GM19035 (cell line): Measurements from ENCODE around the gene DNAI1.

Source experiments
- ATAC-seq: cut with Tn5 transposase; IDR thresholded peaks from one replicate; pipeline ENCODE4 v1.9.1; 2021; ENCODE audit not compliant: unreplicated experiment

DNAI1 gene

DNA sequence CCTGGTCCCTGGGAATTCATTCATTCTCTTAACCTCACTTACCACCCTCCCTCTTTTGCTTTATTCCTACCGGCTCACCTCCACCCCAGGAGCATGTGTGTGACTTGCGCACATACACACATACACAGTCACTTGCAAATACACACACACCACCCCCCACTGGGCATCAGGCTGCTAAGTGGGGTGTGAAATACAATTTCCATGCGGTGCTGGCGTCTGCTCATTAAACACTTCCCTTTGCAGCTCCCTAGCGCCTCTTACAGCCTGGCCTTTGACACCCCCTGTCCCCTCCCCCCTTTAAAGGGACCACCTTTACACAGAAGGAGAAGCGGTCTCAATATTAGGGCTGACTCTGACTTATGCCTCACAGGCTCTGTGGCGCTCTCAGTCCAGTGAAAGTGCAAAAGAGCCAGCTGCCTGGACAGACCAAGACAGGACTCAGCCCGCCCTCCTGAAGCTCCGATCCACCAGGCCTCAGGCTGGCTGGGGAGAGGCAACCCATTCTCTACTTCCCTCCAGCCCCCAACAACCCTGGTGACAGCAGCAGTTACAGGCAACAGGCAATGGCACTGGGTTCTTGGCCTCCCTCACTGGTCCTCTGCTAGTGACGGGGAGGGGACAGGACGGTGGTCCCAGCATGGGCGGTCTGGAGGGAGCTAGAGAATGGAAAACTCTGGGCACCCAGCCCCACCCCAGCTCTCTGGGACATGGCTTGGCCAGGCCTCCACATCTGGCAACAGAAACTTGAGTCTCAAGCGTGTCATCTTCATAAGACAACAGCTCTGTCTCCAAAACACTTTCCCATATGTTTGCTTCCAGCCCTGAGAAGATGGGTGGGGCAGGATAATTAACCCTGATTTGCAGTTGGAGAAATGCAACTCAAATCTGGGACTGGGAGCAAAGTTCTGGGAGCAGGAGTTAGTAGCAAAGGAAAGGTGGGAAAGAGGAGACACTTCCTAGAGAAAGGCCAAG, 52.2 kb downstream of the DNAI1 start:
- no peak for ATAC-seq

DNA sequence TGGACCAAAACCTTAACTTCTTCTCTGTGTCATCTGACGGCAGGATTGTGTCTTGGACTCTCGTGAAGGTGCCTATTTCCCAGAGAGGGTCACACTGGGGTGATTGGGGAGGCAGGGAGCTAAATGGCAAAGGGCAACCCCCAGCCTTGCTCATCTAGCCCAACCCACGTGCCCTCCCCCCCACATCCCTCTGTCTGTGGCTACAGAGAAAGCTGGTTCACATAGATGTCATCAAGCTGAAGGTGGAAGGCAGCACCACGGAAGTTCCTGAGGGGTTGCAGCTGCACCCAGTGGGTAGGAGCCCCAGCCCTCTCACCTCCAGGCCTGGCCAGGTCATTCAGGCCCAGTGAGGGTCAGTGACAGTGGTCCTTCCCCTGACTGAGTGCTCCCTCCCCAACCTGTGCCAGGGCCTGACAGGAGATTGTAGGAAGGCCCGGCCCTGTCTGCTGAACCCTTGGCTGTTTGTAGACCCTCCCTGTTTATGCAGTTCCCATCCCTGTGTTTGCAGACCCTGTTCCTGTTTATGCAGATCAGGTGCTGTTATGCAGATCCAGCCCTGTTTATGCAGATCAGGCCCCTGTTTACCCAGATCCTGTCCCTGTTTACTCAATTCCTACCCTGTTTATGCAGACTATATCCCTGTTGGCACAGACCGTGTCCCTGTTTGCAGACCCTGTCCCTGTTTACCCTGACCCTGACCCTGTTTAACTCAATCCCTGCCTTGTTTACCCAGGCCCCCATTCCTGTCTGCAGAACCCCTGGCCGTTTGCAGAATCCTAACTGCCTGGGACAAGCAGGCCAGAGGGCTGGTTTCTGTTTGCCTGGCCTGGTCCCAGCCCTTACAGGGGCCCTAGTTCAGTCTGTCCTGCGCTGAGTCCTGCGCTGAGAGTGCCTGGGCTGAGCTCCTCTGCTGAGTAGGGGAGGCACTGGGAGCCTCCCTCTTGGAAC, 53.8 kb downstream of the DNAI1 start:
- ATAC-seq, result no peak

DNA sequence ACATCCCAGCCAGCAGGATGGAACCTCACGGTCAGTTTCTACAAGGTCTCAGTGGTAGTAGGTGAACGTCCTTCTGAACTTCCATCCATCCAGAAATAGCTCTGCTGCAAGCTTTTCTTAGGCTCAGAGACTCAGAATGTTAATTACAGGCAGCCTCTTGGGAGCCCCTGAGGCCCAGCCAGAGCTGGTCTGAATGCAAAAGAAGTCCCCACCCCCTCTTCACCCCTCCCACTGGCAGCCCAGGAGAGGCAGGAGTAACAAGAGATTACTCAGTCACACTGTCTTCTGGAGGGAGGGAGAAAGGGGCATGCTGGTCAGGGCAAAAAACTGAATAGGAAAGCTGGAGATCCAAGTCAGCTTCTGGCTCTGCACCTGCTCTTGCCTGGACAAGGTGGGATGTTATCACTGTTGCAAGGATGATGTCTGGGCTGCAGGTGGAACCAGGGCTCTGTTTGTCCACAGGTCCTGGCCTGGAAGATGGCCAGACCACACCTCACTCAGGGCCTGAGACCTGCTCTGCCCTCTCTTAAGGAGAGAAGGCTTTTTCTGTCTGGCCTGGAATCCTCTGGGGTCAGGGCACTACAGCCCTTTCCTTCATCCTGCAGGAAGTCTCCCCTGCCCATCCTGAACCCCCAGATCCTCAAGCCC, 55.1 kb downstream of the DNAI1 start:
- no peak for ATAC-seq

DNA sequence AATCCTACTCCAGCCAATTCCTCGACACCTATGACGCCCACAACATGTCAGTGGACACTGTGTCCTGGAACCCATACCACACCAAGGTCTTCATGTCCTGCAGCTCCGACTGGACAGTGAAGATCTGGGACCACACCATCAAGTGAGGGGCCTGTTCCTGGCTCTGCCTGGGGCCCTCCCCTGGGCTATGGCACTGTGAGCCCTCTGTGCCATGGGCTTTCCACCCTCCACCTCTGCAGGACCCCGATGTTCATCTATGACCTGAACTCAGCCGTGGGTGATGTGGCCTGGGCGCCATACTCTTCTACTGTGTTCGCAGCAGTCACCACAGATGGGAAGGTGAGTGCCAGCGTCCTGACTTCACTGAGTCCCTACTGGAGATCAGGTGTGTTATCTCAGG, 55.8 kb downstream of the DNAI1 start:
- no peak for ATAC-seq

DNA sequence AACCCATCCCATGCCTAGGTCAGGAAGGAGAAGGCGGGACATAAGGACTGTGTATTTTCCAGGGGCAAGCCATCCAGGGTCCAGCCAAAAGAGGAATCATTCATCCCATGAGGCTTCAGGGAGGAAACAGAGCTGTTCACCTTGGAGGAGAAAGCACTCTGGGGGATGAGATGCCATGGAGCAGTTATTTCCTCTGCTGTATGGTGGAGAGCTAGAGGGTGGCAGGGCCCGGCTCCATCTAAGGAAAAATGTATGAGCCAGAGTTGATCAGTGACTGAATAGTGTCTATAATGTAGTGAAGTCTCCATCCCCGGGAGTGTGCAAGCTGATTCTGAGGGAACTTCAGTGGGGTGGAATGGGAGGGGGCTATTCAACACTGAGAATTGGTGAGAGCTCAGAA, 56.2 kb downstream of the DNAI1 start:
- no peak for ATAC-seq

DNA sequence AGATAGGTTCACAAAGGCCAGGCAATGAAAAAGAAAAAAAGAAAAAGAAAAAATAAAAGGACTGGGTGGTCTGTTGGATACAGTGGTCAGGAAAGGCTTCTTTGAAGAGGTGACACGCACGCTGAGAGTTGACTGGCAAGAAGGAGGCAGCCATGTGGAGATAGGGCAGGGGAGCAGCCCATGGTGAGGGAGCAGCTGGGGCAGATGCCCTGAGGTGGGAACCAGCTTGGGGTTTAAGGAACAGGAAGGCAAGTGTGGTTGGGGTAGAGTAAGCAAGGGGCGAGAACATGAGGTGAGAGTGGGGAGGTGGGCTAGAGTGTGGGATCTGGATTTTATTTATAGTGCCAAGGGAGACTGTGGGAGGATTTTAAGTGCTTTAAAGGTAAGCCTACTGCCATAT, 57.4 kb downstream of the DNAI1 start:
- no peak for ATAC-seq

DNA sequence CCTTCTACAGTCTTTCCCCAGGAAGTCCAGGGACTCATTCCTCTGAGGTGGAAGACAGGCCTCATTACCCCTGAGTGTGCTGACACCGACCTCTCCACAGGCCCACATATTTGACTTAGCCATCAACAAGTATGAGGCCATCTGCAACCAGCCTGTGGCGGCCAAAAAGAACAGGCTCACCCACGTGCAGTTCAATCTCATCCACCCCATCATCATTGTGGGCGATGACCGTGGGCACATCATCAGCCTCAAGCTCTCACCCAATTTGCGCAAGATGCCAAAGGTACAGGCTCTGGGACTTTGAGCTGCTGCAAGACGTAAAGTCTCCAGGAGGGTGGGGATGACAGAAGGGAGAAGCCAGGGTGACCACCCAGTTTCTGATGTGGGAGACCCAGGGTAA, 58.6 kb downstream of the DNAI1 start:
- no peak for ATAC-seq

DNA sequence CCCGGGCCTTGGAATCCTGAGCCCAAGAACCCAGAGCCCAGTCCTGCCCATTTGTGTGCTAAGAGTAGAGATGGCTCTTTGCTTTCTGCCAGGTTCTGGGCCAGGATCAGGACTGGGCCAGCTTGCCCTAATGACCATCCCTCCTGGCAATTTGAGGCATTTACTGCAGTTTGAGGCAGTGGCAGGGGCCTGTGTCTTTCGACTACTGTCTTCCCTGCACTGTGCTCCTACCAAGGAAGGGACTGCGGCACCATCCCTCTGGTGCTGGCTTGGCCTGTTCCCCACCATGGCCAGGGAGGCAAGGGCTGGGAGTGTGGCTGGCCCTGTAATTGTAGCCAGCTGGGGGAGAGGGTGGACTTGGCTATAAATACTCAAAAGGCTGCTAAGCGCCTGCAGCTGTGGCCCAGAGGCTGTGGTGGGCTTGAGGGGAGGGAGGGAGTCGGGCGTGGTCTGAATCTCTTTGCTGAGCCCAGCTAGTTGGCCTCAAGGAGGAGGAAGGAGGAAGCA, 59.6 kb downstream of the DNAI1 start:
- ATAC-seq, result no peak

DNA sequence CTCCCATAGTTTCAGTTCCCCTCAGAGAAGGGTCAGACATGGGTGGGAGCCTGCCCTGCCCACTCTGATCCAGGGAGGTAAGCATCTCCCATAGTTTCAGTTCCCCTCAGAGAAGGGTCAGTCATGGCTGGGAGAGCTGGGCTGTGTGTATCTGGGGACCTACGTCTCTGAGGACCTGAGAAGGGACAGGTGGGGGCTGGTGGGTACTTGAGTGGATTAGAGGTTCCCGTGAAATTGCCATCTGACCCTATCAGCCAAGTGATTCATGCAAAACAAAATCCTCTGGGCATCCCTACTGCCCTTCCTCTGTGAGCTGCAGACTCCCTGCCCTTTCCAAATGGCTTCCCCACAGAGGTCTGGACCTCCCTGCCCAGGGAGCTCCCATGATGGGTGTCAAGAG, 60.3 kb downstream of the DNAI1 start:
- ATAC-seq, result no peak

DNA sequence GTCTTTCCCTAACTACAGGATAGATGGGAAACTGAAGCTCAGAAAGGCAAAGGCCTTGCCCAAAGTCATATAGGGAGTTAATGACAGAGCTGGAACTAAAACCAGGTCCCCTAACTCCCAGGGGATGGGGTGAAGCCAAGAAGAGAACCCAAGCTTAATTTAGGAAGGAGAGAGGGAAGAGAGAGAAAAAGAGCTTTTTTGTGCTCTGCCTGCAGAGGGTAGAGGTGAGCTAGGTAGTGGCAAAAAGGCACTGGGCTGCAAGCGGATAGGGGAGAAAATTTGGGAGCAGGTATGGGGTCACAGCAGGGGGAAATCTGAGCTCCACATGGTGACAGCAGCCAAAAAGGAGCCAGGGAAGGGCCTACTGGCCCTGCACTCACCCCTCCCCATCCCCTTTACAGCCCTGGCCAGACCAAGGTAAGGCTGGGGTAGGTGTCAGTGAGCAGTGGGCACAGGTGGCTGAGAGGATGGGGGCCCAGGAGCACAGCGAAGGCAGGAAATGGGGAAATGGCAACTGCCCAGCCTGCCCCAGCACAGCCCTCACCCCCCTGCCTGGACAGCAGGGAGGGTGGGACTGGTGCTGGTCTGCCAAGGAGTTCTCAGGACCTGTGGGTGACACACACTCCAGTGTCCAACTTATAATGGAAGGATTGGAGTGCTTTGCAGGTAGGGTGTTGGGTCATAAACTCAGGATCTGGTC, 60.9 kb downstream of the DNAI1 start:
- no peak for ATAC-seq

DNA sequence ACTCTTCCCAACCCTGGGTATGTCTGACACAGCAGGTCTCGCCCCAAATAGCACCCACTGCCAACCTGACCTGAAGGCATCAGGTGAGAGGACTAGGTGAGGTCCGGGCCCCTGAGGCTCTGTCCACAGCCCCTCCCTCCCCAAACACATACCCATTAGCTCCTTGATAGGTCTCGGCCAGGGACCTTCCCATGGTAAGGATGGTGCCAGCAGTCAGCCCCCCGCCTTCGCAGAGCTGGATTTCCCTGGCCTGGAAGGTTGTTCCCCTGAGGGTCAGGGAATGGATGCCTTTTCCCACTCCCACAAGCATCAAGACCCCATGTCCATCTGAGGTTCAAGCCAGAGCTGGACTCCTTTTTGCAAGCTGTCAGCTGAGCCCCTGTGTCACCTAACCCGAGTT, 61.5 kb downstream of the DNAI1 start:
- no peak for ATAC-seq

DNA sequence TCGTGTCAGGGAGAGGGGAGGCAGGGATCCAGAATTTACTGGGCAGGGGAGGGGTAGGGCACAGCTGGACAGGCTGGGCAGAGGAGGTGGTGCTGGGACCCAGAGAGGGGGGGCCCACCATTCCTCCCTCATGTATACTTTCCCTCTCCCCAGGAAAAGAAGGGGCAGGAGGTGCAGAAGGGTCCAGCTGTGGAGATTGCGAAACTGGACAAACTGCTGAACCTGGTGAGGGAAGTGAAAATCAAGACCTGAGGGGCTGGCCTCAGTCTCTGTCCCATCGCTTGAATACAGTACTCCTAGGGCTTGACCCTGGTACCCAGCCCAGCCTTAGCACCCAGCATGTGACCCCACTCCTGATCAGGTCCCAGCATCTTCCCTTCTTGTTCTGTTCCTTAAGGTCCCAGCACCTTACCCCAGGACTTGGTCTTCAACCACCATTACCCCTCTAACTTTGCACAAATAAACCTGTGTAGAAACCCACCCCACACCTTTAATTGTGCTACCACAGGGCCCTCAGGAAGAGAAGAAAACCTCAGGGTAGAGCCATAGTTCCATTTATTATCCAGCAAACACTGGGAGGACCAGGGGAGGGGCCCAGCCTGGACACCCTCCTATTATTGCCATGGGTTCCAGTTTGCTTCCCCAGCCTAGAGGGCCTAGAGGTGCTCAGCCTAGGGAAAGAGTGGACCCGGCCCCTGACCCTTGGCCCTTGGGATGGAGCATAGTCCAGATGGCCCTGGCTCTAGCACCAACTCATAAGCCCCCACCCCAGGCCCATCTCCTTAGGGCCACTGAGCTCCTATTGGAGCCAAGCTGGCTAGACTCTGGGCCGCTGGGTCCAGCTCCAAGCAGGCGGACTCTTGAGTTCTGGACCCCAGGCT, 62.1 kb downstream of the DNAI1 start:
- no peak for ATAC-seq

DNA sequence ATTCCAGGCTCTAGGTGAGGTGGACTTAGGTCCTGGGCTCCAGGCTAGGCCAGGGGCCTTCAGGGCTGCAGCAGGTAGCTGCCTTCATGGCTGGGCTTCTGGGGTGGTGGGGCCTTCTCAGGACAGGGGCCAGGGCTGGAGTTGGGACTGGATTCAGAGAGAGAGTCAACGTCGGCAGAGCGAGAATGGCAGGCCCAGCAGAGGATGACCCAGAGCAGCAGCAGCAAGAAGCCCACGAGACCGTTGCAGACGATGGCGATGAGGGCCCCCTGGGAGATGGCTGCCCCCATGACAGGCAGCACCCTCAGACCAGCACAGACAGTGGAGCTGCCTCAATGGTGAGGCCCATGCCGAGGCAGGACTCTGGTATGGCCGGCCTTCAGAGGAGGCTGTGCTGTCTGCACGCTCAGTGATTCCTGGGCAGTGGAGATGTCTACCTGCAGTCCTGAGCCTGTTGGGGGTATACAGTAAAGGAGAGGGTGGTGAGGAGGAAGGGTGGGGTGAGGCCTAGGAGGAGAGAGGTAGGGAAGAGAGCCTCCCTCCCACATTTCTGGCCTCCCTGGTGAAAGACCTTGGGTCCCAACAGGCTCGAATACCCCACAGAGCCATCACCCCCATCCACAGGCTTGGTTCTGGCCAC, 62.9 kb downstream of the DNAI1 start:
- ATAC-seq, result no peak

DNA sequence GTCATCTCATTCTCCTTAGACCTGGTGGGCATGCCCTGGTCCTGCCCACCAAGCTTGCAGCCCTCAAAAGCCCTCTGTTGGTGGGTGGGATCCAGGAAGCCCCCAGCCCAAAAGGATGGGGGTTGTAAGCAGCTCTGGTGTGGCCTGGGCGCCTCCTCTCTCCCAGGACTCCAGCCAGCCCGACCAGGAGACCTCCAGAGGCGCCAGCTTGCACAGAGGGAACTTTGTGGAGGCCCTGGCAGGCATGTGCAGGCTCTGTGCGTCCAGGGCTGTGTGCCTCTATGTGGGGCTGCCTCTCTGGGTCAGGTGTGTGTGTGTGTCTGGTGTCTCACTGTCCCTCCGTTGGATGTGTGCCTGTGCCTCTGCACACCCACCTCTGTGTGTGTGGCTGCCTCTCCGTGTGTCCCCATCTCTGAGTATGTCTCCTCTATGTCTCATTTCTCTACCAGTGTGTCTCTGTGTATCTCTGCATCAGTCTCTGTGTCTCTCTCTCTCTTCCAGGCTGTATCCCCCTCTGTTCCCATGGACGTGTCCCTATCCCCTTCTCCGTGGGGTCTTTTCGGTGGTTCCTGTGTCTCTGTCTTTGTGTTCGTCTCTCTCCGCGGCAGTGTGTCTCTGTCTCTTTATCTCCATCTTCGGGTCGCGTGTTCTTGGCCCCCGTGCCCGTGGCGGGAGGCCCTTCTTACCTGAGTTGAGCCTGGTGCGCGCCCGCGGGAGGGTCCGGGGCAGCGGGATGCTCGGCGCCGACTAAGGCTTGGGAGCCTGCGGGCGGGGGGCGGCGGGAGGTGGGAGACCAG, 63.7 kb downstream of the DNAI1 start:
- peak; percentile 9 for ATAC-seq

DNA sequence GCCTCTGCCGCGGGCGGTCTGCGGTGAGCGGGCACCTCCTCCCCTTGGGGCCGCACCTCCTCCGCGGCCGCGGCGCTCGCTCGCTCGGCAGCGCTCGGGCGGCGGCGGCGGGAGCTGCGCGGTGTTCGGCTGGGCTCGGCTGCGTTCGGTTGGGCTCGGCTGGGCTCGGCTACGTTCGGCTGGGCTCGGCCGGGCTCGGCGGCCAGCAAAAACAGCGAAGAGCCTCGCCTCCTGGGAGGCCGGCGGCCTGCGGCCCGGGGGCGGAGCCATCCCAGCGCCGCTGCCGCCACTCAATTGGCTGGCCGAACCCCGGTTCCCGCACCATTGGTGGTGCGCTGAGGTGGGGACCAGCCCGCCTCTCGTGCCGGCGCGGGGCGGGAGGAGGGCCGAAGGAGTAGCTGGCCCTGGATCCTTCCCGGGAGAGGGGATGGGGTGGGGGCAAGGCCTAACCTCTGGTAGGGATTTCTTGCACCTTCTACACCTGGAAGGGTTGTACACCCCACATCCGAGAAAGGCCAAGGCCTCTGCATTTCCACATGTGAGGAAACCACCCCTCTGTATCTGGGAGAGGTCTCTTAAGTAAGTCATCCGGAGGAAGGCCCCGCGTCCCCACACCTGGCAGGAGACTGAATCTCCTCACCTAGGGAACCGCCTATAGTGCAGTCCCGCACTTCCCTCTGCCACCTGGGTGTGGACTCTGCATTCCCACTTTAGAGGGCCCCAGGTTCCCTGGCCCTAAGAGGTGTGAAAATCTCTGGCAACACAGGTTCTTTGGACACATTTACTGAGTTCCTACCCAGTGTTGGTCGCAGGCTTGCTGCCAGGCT, 64.6 kb downstream of the DNAI1 start, which contains the start of gene ENHO:
Gene ENHO, minus strand, starts transcription at position 20 of the 827 bp plus-strand sequence. CDS start 1,295 bp downstream, outside the sequence.
- ATAC-seq, result peak; percentile 91

DNA sequence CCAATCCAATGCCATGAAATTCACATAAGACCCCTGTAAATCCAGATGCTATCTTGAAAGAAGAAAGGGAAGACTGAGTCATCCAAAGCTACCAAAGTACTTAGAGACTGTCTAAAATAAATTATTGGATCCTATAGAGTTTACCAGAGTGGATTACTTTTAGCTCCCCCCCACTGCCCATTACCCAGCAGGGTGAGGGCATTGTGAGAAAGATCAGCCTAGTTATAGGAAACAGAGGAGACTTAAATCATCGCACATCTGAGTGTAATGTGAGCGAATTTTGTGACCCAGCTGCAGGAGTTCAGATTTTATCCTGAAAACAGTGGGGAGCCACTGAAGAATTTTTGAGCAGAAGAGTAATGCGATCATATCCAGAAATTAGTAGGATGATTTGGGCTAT, 65.7 kb downstream of the DNAI1 start:
- ATAC-seq, result no peak

DNA sequence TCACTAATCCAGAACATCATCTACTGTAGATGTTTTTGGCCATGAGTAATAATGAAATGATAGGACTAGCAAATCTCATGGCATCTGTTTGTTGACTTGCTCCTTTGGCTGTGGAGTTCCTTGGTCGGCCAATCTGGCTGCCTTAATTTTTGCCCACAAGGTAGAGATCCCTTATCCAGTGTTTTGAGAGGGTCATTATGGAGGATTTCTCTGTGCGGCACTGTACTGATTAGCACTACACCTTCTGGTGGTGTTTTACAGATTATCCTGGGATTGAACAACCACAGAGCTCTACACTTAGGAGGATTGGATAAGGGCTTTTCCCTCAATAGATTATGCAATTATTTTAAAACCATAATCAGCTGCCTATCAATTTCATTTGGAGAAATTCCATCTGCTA, 67.4 kb downstream of the DNAI1 start:
- no peak for ATAC-seq
